Activated naive CD8-positive, alpha-beta T cell (primary cell): ENCODE data around the gene DIS3L.
"Not testable (repeated sequence)": the region's sequence is repeated elsewhere in the genome, so short reads cannot be mapped to it uniquely, and the experiment has no call there.

ENCODE experiments used
- H3K27ac Mint-ChIP-seq: one replicate; pipeline ENCODE4 v1.8.0; 2021; ENCODE audit warnings: mixed read lengths
- H3K27me3 Mint-ChIP-seq: one replicate; pipeline ENCODE4 v1.8.0; 2021; ENCODE audit warnings: mixed read lengths
- H3K36me3 Mint-ChIP-seq: one replicate; pipeline ENCODE4 v1.8.0; 2021; ENCODE audit warnings: mixed read lengths
- H3K4me1 Mint-ChIP-seq: one replicate; pipeline ENCODE4 v1.8.0; 2021; ENCODE audit warnings: low read depth, mixed read lengths
- H3K4me3 Mint-ChIP-seq: one replicate; pipeline ENCODE4 v1.8.0; 2021; ENCODE audit warnings: mild to moderate bottlenecking, mixed read lengths
- H3K9me3 Mint-ChIP-seq: one replicate; pipeline ENCODE4 v1.8.0; 2021; ENCODE audit warnings: low read depth, mixed read lengths

Gene DIS3L

DNA sequence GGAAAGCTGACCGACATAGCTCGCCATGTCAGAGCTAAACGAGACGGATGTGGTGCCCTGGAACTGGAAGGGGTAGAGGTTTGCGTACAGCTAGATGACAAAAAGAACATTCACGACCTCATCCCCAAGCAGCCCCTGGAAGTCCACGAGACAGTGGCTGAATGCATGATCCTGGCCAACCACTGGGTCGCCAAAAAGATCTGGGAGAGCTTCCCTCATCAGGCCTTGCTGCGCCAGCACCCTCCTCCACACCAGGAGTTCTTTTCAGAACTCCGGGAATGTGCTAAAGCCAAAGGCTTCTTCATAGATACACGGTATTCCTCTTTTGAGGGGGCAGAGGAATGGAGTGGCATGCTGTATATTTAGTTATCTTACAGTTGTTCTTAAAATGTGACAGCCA, 32.7 kb downstream of the DIS3L start:
- Mint-ChIP-seq H3K27me3 (no peaks in the 10 kb centered on the region), H3K36me3 (peaks cover 6% of the 10 kb centered on the region)

DNA sequence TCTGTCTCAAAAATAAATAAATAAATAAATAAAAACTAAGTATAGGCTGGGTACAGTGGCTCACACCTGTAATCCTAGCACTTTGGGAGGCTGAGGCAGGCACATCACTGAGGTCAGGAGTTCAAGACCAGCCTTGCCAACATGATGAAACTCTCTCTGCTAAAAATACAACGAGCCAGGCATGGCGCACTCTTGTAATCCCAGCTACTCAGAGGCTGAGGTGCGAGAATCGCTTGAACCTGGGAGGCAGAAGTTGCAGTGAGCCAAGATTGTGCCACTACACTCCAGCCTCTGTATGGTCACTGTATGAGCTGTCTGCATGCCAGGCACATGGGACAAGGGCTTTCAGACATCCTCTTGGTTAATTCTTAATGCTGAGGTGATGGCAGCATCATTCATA, 34.4 kb downstream of the DIS3L start:
- H3K27me3 Mint-ChIP-seq, result no peaks in the 10 kb centered on the region
- H3K9me3 Mint-ChIP-seq, result no peaks in the 10 kb centered on the region
- no peak overlapping the region for H3K27ac Mint-ChIP-seq
- H3K4me1 Mint-ChIP-seq, result no peaks in the 10 kb centered on the region
- H3K4me3 Mint-ChIP-seq, result no peak overlapping the region
- peaks cover 8% of the 10 kb centered on the region for H3K36me3 Mint-ChIP-seq

More for the DNA sequence above, 32.7 kb downstream of the DIS3L start:
- Mint-ChIP-seq H3K9me3 (no peaks in the 10 kb centered on the region), H3K4me1 (no peaks in the 10 kb centered on the region), H3K4me3 (no peak overlapping the region), H3K27ac (no peak overlapping the region)

DNA sequence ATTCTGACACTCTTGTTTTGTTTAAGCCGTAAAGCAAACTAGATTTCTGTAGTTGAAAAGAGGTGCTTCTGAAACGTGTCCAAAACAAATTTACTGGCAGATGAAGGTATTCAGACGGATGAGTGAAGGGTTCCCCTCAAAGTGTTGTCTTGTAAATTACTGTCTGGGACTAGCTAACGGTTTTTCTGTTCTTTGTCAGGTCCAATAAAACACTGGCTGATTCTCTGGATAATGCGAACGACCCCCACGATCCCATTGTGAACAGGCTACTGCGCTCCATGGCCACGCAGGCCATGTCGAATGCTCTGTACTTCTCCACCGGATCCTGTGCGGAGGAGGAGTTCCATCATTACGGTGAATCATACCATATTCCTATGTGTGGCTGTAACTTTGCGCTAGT, 35.4 kb downstream of the DIS3L start:
- Mint-ChIP-seq H3K27me3 (no peaks in the 10 kb centered on the region), H3K9me3 (no peaks in the 10 kb centered on the region), H3K4me3 (no peak overlapping the region), H3K27ac (no peak overlapping the region), H3K4me1 (no peaks in the 10 kb centered on the region), H3K36me3 (peaks cover 8% of the 10 kb centered on the region)

DNA sequence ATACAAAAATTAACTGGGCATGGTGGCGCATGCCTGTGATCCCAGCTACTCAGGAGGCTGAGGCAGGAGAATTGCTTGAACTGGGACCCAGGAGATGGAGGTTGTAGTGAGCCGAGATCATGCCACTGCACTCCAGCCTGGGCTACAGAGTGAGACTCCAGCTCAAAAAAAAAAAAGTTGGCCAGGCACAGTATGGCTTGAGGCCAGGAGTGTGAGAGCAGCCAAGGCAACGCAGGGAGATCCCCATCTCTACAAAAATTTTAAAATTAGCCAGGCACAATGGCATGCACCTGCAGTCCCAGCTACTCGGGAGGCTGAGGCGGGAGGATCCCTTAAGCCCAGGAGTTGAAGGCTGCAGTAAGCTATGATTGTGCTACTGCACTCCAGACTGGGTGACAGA, 55.2 kb downstream of the DIS3L start:
- H3K27me3 Mint-ChIP-seq, H3K36me3 Mint-ChIP-seq, H3K27ac Mint-ChIP-seq, H3K9me3 Mint-ChIP-seq, H3K4me3 Mint-ChIP-seq, H3K4me1 Mint-ChIP-seq: not testable (repeated sequence)

DNA sequence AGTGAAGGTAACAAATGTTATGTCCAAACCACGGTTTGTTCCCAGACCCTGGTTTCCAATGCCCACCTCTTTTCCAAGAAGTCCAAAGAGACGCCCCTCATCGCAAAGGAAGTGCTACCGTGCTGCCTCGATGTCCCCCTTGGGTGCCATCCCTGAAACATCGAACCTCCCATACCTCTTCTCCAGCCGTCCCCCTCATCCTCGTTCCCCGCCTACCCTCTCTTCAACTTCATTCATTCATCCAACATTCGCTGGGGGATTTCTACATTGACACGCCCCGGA, 62.6 kb downstream of the DIS3L start:
- Mint-ChIP-seq H3K4me3 (peak overlapping the region; percentile 100), H3K27ac (peak overlapping the region; percentile 100), H3K9me3 (no peaks in the 10 kb centered on the region), H3K36me3 (peaks cover 4% of the 10 kb centered on the region), H3K27me3 (no peaks in the 10 kb centered on the region), H3K4me1 (peaks cover 28% of the 10 kb centered on the region)

DNA sequence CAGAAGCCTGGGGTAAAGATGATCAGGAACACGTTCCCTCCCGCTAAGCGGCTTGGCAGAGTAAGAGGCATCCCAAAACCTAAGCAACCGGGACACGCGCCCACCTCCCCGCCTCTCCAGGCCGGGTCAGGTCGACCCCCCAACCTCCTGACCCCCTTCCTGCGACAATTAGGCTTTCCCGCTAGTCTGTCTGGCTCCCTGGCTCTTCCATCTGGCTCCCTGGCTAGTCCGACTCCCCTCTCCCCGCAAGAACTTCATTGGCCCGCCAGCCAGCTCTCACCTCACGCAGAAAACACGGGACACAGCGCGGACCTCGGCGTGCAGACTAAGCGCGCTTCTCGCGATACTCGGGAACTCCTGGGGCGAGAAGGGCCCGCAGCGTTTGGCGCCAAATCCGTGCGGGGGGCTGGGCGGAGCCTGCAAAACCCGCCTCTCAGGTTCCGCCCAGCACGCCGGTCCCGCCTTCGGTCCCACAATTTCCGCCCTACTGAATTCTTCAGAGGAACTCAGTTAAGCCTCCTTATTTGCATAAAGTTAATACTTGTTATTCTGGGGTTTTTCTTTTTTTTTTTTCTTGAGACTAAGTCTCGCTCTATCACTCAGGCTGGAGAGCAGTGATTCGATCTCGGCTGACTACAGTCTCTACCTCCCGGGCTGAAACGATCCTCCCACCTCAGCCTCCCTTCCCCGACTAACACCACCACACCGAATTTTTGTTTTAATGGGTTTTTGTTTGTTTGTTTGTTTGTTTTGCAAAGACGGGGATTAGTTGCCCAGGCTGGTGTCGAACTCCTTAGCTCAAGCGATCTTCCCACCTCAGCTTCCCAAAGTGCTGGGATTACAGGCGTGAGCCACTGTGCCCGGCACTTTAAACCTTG, 63.2 kb downstream of the DIS3L start, which contains the start of gene TIPIN:
Gene TIPIN (minus strand): TSS at position 327 of the 878 bp plus-strand sequence. CDS start 3,738 bp downstream, outside the sequence.
- Mint-ChIP-seq H3K36me3 (peaks cover 4% of the 10 kb centered on the region), H3K9me3 (no peaks in the 10 kb centered on the region), H3K4me1 (peaks cover 28% of the 10 kb centered on the region), H3K27me3 (no peaks in the 10 kb centered on the region), H3K4me3 (peak within 1 kb of the TSS; percentile 100), H3K27ac (peak within 1 kb of the TSS; percentile 100)

DNA sequence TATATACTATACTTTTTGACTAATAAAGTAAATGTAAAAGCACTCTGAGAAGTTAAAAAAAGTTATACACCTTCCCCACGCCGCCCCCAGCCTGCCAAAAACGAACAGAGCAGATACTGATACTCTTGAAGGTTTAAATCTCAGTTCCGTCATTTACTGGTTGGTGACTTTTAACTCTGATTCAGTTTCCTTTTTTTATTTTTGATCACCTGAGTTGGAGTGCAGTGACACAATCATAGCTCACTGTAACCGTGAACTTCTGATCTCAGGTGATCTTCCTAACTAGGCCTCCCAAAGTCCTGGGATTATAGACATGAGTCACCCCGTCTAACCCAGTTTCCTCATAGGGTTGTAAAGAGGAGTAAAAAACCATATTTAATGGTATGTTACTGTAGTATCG, 66.4 kb downstream of the DIS3L start:
- Mint-ChIP-seq H3K36me3 (no peaks in the 10 kb centered on the region), H3K4me1 (peaks cover 18% of the 10 kb centered on the region), H3K4me3 (no peak overlapping the region), H3K9me3 (no peaks in the 10 kb centered on the region), H3K27ac (no peak overlapping the region), H3K27me3 (no peaks in the 10 kb centered on the region)

DNA sequence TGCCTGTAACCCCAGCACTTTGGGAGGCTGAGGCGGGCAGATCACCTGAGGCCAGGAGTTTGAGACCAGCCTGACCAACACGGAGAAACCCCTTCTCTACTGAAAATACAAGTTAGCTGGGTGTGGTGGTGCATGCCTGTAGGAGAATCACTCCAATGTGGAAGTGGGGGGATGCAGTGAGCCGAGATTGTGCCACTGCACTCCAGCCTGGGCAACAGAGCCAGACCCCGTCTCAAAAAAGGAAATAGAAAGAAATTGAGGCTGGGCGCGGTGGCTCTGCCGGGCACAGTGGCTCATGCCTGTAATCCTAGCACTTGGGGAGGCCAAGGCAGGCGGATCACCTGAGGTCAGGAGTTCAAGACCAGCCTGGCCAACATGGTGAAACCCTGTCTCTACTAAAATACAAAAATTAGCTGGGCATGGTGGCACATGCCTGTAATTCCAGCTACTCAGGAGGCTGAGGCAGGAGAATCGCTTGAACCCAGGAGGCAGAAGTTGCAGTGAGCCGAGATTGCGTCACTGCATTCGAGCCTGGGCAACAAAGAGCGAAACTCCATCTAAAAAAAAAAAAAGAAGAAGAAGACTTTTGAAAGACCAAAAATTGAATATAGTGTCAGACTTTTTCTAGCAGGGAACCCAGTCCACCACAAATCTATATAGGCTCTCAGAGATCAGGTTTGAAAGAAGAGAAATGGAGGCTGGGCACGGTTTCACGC, 68.5 kb downstream of the DIS3L start:
- H3K4me3 Mint-ChIP-seq, H3K36me3 Mint-ChIP-seq, H3K27ac Mint-ChIP-seq, H3K27me3 Mint-ChIP-seq, H3K4me1 Mint-ChIP-seq, H3K9me3 Mint-ChIP-seq: not testable (repeated sequence)

DNA sequence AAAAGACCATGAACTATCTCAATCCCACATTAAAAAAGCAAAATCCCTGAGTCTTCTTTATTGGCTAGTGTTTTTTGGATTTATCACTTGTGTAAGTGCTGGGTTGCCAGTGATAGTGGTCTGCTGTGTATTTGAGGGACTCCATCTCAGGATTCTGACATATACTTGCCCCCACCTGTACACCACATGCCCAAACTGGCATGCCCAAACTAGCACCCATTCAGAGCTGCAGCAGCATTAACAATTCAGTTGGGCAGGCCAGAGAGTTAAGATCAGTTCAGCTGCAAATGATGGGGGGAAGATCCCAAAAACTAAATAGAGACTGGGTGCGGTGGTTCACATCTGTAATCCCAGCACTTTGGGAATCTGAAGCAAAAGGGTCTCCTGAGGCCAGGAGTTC, 69.4 kb downstream of the DIS3L start:
- Mint-ChIP-seq H3K4me1 (no peaks in the 10 kb centered on the region), H3K4me3 (no peak overlapping the region), H3K27me3 (no peaks in the 10 kb centered on the region), H3K9me3 (no peaks in the 10 kb centered on the region), H3K27ac (no peak overlapping the region), H3K36me3 (no peaks in the 10 kb centered on the region)

DNA sequence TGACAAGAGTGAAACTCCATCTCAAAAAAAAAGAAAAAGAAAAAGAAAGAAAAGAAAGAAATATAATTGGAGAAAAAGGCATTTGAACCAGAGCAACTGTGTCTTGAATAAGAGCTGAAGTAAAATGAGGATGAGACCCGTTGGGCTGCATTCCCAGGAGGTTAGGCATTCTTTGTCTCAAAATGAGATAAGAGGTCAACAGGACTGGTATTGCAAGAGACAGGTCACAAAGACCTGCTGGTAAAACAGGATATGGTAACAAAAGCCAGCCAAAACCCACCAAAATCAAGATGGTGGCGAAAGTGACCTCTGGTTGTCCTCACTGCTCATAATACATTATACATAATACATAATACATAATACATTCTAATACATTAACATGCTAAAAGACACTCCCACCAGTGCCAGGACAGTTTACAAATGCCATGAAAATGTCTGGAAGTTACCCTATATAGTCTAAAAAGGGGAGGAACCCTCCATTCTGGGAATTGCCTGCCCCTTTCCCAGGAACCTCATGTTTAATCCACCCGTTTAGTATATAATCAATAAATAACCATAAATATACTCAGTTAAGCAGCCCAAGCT, 71.7 kb downstream of the DIS3L start:
- no peaks in the 10 kb centered on the region for H3K27me3 Mint-ChIP-seq
- H3K36me3 Mint-ChIP-seq, result no peaks in the 10 kb centered on the region

DNA sequence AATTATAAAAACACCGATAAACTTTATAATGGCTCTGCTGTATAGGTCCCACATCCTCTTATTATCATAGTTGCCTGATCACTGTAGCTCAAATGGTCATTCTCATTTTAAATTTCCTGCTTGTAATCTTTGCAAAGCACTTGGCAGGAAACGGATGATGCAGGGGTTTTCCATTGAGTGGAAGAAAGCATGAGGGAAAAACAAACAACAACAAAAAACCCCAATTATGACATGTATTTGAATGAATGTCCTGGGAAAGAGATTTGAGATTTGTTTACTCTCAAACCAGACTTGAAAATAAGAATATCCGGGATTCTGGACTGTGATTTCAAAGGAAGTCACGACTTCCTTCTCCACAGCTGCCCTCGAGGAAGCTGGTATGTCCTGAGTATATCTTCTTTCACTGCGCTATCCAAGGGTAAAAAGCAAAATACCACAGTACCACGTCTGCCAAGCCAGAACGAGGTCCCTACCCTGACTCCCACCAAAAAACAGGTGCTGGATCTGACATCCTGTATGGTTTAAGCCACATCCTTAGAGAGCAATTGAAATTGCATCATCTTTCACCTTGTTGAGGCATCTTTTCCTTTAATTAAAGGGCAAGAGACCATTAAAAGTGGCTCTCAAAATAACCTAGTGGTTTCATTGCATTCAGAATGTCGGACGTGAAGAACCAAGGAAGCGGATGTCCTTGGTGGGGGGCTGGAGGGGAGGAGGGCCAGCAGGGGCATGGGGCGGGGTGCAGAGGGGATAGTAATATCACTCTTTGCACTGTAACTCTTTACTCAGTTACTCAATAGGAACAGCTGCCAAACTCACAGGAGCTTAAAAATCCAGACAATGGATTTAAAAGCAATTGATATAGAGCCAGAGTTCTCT, 76.6 kb downstream of the DIS3L start:
- H3K4me1 Mint-ChIP-seq, result peaks cover 17% of the 10 kb centered on the region
- no peaks in the 10 kb centered on the region for H3K36me3 Mint-ChIP-seq
- no peaks in the 10 kb centered on the region for H3K9me3 Mint-ChIP-seq
- H3K27ac Mint-ChIP-seq, result peak overlapping the region; percentile 97
- H3K27me3 Mint-ChIP-seq, result no peaks in the 10 kb centered on the region
- peak overlapping the region; percentile 88 for H3K4me3 Mint-ChIP-seq

More for the DNA sequence above, 71.7 kb downstream of the DIS3L start:
- Mint-ChIP-seq H3K4me1 (peaks cover 7% of the 10 kb centered on the region), H3K27ac (no peak overlapping the region), H3K9me3 (no peaks in the 10 kb centered on the region), H3K4me3 (no peak overlapping the region)

DNA sequence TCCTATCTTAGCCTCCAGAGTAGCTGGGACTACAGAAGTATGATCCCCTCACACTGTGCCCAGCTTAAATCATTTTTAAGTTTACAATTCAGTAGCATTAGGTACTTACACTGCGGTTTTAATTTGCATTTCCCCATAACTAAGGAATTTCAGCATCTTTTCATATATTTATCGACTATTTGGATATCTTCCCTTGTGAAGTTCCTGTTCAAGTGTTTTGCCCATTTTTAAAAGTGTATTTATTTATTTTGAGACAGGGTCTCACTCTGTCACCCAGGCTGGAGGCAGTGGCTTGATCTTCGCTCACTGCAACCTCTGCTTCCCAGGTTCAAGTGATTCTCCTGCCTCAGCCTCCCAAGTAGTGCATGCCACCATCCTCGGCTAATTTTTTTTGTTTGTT, 80.8 kb downstream of the DIS3L start:
- Mint-ChIP-seq H3K27me3 (no peaks in the 10 kb centered on the region), H3K27ac (no peak overlapping the region), H3K9me3 (no peaks in the 10 kb centered on the region), H3K4me1 (peaks cover 17% of the 10 kb centered on the region), H3K36me3 (no peaks in the 10 kb centered on the region), H3K4me3 (no peak overlapping the region)

DNA sequence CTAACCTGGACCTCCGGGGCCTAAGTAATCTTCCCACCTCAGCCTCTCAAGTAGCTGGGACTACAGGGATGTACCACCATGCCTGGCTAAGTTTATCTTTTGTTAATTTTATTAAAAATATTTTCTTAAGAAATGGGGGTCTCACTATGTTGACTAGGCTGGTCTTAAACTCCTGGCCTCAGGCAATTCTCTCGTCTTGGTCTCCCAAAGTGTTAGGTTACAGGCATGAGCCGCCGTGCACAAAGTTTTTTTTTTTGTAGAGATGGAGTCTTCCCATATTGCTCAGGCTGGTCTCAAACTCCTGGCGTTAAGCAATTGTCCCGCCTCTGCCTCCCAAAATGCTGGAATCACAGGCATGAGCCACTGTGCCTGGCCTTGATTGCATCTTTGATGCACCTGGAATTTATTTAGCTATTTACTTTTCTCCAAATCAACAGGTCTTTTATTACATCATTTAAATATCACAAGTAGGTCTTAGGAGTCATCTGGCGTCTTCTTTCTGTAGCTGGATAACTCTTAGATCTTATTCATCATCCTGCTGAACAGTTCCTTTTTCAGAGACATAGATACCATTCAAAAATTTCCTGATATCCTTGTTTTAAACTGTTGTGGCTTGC, 85.6 kb downstream of the DIS3L start:
- Mint-ChIP-seq H3K9me3 (no peaks in the 10 kb centered on the region), H3K27me3 (no peaks in the 10 kb centered on the region), H3K4me3 (no peak overlapping the region), H3K4me1 (peaks cover 2% of the 10 kb centered on the region), H3K27ac (no peak overlapping the region), H3K36me3 (no peaks in the 10 kb centered on the region)

DNA sequence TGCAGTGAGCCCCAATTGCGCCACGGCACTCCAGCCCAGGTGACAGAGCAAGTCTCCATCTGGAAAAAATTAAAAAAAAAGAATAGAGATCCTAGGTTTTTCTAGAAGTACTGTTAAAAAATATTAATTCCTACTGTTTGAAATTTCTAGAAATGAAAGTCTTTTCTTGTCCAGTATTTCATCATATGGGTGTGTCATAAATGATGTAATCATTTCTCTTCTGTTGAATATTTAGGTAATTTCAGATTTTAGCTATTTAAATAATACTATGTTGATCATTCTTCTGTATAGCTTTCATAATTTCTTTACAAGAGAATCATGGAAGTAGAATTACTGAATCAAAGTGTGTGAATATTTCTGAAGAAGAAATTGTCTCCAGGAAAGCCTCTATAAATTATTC, 88.0 kb downstream of the DIS3L start:
- not testable (repeated sequence) for H3K36me3 Mint-ChIP-seq, H3K9me3 Mint-ChIP-seq, H3K4me3 Mint-ChIP-seq, H3K27ac Mint-ChIP-seq, H3K27me3 Mint-ChIP-seq
- peaks cover 15% of the 10 kb centered on the region for H3K4me1 Mint-ChIP-seq
